ENCODE data around the gene GCAT. TPM values are rescaled to one million over a fixed set of nuclear protein-coding genes. Genes with fewer than 3 reads are reported as not detected.

GCAT gene
- total and polyA plus RNA-seq, 2 of the 13 experiments (the other 11 are each of a cell fraction or from before 2014, with no cell fraction given): 28.0 to 50.3 TPM

- 0 out of 2 replicates have a peak, but pooled peaks have one; percentile 36 for TF ChIP-seq XBP1 (CRISPR knock-in tag; IDR thresholded peaks at IDR 0.05)
- TF ChIP-seq UBTF (CRISPR knock-in tag; IDR thresholded peaks at IDR 0.05): peak; percentile 59
- TF ChIP-seq ZNF124 (CRISPR knock-in tag; IDR thresholded peaks at IDR 0.05): 0 out of 2 replicates have a peak, but pooled peaks have one; percentile 5
- TF ChIP-seq ZNF101 (CRISPR knock-in tag; IDR thresholded peaks at IDR 0.05; ENCODE audit: borderline replicate concordance, low read depth): no peak
- TF ChIP-seq SKIL (CRISPR knock-in tag; IDR thresholded peaks at IDR 0.05; ENCODE audit: borderline replicate concordance): no peak
- peak; percentile 90 for TF ChIP-seq PHF8 (CRISPR knock-in tag; IDR thresholded peaks at IDR 0.05)
- TF ChIP-seq ZSCAN12 (CRISPR knock-in tag; IDR thresholded peaks at IDR 0.05): 0 out of 2 replicates have a peak, but pooled peaks have one; percentile 83
- TF ChIP-seq GABPB1 (CRISPR knock-in tag; IDR thresholded peaks at IDR 0.05): peak; percentile 99
- TF ChIP-seq HNF1A (IDR thresholded peaks at IDR 0.05; ENCODE audit: low read depth): no peak
- peak; percentile 64 for TF ChIP-seq HNF1A (CRISPR knock-in tag; IDR thresholded peaks at IDR 0.05; ENCODE audit: borderline replicate concordance)
- peak; percentile 48 for TF ChIP-seq ZNF629 (CRISPR knock-in tag; conservative IDR thresholded peaks at IDR 0.05)
- no peak for TF ChIP-seq PBX3 (CRISPR knock-in tag; IDR thresholded peaks at IDR 0.05; ENCODE audit: borderline replicate concordance)
- TF ChIP-seq, protein P1, sequence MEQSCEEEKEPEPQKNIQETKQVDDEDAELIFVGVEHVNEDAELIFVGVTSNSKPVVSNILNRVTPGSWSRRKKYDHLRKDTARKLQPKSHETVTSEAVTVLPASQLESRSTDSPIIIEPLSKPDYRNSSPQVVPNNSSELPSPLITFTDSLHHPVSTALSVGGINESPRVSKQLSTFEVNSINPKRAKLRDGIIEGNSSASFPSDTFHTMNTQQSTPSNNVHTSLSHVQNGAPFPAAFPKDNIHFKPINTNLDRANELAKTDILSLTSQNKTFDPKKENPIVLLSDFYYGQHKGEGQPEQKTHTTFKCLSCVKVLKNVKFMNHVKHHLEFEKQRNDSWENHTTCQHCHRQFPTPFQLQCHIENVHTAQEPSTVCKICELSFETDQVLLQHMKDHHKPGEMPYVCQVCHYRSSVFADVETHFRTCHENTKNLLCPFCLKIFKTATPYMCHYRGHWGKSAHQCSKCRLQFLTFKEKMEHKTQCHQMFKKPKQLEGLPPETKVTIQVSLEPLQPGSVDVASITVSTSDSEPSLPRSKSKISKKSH (CRISPR knock-in tag; IDR thresholded peaks at IDR 0.05; ENCODE audit: borderline replicate concordance): peak; percentile 85
- TF ChIP-seq, protein P2, sequence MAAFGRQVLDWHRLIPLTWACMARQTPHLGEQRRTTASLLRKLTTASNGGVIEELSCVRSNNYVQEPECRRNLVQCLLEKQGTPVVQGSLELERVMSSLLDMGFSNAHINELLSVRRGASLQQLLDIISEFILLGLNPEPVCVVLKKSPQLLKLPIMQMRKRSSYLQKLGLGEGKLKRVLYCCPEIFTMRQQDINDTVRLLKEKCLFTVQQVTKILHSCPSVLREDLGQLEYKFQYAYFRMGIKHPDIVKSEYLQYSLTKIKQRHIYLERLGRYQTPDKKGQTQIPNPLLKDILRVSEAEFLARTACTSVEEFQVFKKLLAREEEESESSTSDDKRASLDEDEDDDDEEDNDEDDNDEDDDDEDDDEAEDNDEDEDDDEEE (CRISPR knock-in tag; IDR thresholded peaks at IDR 0.05): no peak
Measured at GRCh38 chr22:37849089-37849751, 41.5 kb downstream of the GCAT start, which contains the start of gene EIF3L (continued).
